K562 (cell line): ENCODE results near the gene EBI3. TPM values are rescaled to one million over a fixed set of nuclear protein-coding genes. Genes with fewer than 3 reads are reported as not detected.
"Not testable (repeated sequence)": the region's sequence is repeated elsewhere in the genome, so short reads cannot be mapped to it uniquely, and the experiment has no call there.

Source experiments
- ATAC-seq: fragments of 200-7000 bp; cut with Tn5 transposase; 3 replicates; pipeline ENCODE4 v1.9.1; 2020; ENCODE audit warnings: moderate library complexity
- BruUV-seq: library from RNA; stranded (reverse); fragments of 400-500 nt; replicated peaks from 2 replicates; lab custom pipeline; 2021; lab: Mats Ljungman, UMichigan
- CTCF ChIA-PET: fragments of 300-600 bp; formaldehyde crosslinking; extraction: SDS; loops from one replicate; lab custom pipeline; 2021; ENCODE audit warnings: low intra/inter-chr PET ratio; lab: Yijun Ruan, JAX
- POLR2A ChIA-PET: fragments of 300-600, 350-650 bp; sonication (Branson Sonifier 250); formaldehyde crosslinking; extraction: SDS; loops from one replicate; lab custom pipeline; 2021; ENCODE audit warnings: antibody characterized with exemption, inconsistent platforms; lab: Yijun Ruan, JAX
- DNase-seq, 4 experiments: peaks; one replicate each; pipeline versions ENCODE4 v3.0.0 to v3.0.0-alpha.2; 2011 to 2018; ENCODE audit warnings: low spot score in 3 of 4, mixed read lengths in 3 of 4; ENCODE audit errors: extremely low read depth in 1 of 4
- FAIRE-seq: peaks from 2 replicates; lab custom pipeline; 2011; peaks lifted over from hg19 to GRCh38; lab: Jason Lieb, UNC
- H2AFZ ChIP-seq: 2 replicates; pipeline ENCODE4 v1.6.0; 2011; ENCODE audit warnings: low read depth, low read length, control low read depth, inconsistent platforms
- H3K27ac ChIP-seq: fragments of 200-600 bp; 3 replicates; pipeline ENCODE4 v1.8.0; 2011; ENCODE audit warnings: low read depth, mild to moderate bottlenecking, control low read depth, inconsistent platforms, low read length, moderate library complexity, mixed read lengths; ENCODE audit errors: extremely low read depth
- H3K27me3 ChIP-seq, 2 experiments: fragments of 300-600 bp in 1 of 2; 2 replicates in 1 of 2; 3 replicates in 1 of 2; pipeline versions ENCODE4 v1.6.0 to v1.8.0; 2011; ENCODE audit warnings: inconsistent platforms in 2 of 2, low read length in 2 of 2, mild to moderate bottlenecking in 1 of 2, mixed read lengths in 1 of 2, moderate library complexity in 1 of 2; ENCODE audit not compliant: control insufficient read depth in 2 of 2, insufficient read depth in 2 of 2
- H3K36me3 ChIP-seq: fragments of 300-600 bp; 3 replicates; pipeline ENCODE4 v1.8.0; 2011; ENCODE audit warnings: mild to moderate bottlenecking, low read length, inconsistent platforms; ENCODE audit not compliant: control insufficient read depth, insufficient read depth
- H3K4me1 ChIP-seq, 2 experiments: fragments of 200-600 bp in 1 of 2; replicated peaks in 1 of 2; 2 replicates in 1 of 2; 3 replicates in 1 of 2; pipeline versions ENCODE4 v1.5.1 to v1.8.0; 2011; ENCODE audit warnings: inconsistent platforms in 2 of 2, low read length in 2 of 2, mild to moderate bottlenecking in 1 of 2, mixed read lengths in 1 of 2, moderate library complexity in 1 of 2; ENCODE audit not compliant: control insufficient read depth in 2 of 2, insufficient read depth in 2 of 2
- H3K4me2 ChIP-seq: 2 replicates; pipeline ENCODE4 v1.6.1; 2011; ENCODE audit warnings: low read length, control low read depth, inconsistent platforms, mixed read lengths; ENCODE audit not compliant: insufficient read depth
- H3K4me3 ChIP-seq: fragments of 200-600 bp; sonication (generic), shearing (Covaris generic); 2 replicates; pipeline ENCODE4 v1.5.1; 2016; ENCODE audit warnings: control low read depth, inconsistent platforms
- H3K79me2 ChIP-seq: fragments of 200-600 bp; 3 replicates; pipeline ENCODE4 v1.8.0; 2011; ENCODE audit warnings: low read length, inconsistent platforms; ENCODE audit not compliant: control insufficient read depth, insufficient read depth
- H3K9ac ChIP-seq, 2 experiments: 2 replicates each; pipeline versions ENCODE4 v1.6.0 to v1.6.1; 2011; ENCODE audit warnings: low read depth in 2 of 2, low read length in 2 of 2, control low read depth in 1 of 2, inconsistent platforms in 1 of 2, mild to moderate bottlenecking in 1 of 2, mixed read lengths in 1 of 2; ENCODE audit not compliant: insufficient read depth in 1 of 2
- H3K9me1 ChIP-seq: one replicate; pipeline ENCODE4 v1.6.0; 2011; ENCODE audit warnings: inconsistent platforms, mild to moderate bottlenecking, low read length, moderate library complexity; ENCODE audit not compliant: control insufficient read depth, insufficient read depth
- H3K9me3 ChIP-seq: replicated peaks from 2 replicates; pipeline ENCODE4 v1.5.1; 2011; ENCODE audit warnings: low read depth, low read length, inconsistent platforms; ENCODE audit not compliant: control insufficient read depth, insufficient read depth
- H4K20me1 ChIP-seq: replicated peaks from 2 replicates; pipeline ENCODE4 v1.6.1; 2011; ENCODE audit warnings: low read length, inconsistent platforms, mixed read lengths; ENCODE audit not compliant: control insufficient read depth, insufficient read depth
- BRF2 ChIP-seq: IDR thresholded peaks from 3 replicates; pipeline ENCODE4 v1.6.1; 2011; ENCODE audit warnings: borderline replicate concordance, mild to moderate bottlenecking; ENCODE audit not compliant: insufficient read length, insufficient read depth
- CHD1 ChIP-seq: fragments of 200-600 bp; sonication (generic); IDR thresholded peaks from one replicate; pipeline ENCODE4 v1.6.1; 2012; ENCODE audit warnings: mild to moderate bottlenecking, moderate library complexity, low read length, inconsistent platforms
- PTTG1 ChIP-seq: fragments of 450-650 bp; IDR thresholded peaks from 2 replicates; pipeline ENCODE4 v1.6.1; 2016; ENCODE audit warnings: low read depth, mild to moderate bottlenecking, missing genetic modification characterization, missing compliant biosample characterization
- WGBS: fragments of 100-300 bp; shearing (Covaris generic); methylation state at CpG from one replicate; pipeline ENCODE4 v1.1.6; 2016; ENCODE audit warnings: low coverage, mixed read lengths; ENCODE audit not compliant: insufficient coverage; ENCODE audit errors: missing lambda C conversion rate; 5-methylcytosine and 5-hydroxymethylcytosine counted together
- in situ Hi-C: fragments of 300-500 bp; cut with MboI; formaldehyde crosslinking; loops from 4 replicates; pipeline ENCODE4 v1.15.0; 2018; ENCODE audit warnings: inconsistent platforms, mixed read lengths
- intact Hi-C: fragments of 100-400 bp; cut with micrococcal nuclease; formaldehyde crosslinking; loops from 2 replicates; pipeline ENCODE4 v1.14.2; 2022
- polyA plus RNA-seq, 8 experiments: library from polyadenylated mRNA; depleted of rRNA in 4 of 8; stranded (reverse) in 5 of 8; unstranded in 3 of 8; fragments of >200 nt; fragmentation: Nextera tagmentation in 2 of 8; fragmentation: Illumina TruSeq in 1 of 8; extraction: Ambion mirVana in 2 of 8; extraction: Trizol in 1 of 8; gene quantifications; 2 replicates each; pipeline versions ENCODE4 v1.2.1 to v1.2.3, GENCODE V29; 2011 to 2014; ENCODE audit warnings: inconsistent platforms in 1 of 8, missing spikeins in 1 of 8
- total RNA-seq, 7 experiments: library from RNA; depleted of rRNA in 6 of 7; stranded (reverse); fragments of >200 nt in 6 of 7; fragmentation: Illumina TruSeq in 2 of 7; extraction: Trizol in 2 of 7; gene quantifications; 2 replicates each; pipeline versions ENCODE4 v1.2.1 to v1.2.3, GENCODE V29; 2011 to 2021; ENCODE audit warnings: low replicate concordance in 1 of 7
- TF ChIP-seq, protein P1 (sequence below): fragments of 450-650 bp; IDR thresholded peaks from 2 replicates; pipeline ENCODE4 v1.6.1; 2016; ENCODE audit warnings: mild to moderate bottlenecking, moderate library complexity

The EBI3 gene
- total and polyA plus RNA-seq, 9 of the 15 experiments (the other 6 are each of a cell fraction or from before 2014, with no cell fraction given): 0.08 to 0.35 (median 0.22) TPM; not detected in 6

DNA sequence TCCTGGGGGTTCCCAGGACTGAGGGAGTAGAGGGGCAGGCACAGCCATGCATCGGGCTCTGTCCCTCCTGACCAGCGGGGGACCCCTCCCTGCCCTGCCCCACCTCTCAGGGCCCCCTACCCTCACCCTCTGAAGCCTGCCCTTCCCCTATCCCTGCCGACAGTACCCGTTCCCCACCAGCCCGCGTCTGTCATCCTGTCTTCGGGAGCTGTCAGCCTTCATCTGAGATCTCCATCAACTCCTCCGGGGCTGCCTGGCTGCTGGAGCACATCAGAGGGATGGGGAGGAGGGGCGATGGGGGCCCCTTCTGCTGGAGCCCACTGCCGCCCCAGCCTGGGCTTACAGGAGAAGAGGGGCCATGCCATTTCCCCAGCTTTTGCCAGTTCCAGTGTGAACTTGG lies 43.6 kb downstream of the EBI3 start (continued):
- TF ChIP-seq, protein P1, sequence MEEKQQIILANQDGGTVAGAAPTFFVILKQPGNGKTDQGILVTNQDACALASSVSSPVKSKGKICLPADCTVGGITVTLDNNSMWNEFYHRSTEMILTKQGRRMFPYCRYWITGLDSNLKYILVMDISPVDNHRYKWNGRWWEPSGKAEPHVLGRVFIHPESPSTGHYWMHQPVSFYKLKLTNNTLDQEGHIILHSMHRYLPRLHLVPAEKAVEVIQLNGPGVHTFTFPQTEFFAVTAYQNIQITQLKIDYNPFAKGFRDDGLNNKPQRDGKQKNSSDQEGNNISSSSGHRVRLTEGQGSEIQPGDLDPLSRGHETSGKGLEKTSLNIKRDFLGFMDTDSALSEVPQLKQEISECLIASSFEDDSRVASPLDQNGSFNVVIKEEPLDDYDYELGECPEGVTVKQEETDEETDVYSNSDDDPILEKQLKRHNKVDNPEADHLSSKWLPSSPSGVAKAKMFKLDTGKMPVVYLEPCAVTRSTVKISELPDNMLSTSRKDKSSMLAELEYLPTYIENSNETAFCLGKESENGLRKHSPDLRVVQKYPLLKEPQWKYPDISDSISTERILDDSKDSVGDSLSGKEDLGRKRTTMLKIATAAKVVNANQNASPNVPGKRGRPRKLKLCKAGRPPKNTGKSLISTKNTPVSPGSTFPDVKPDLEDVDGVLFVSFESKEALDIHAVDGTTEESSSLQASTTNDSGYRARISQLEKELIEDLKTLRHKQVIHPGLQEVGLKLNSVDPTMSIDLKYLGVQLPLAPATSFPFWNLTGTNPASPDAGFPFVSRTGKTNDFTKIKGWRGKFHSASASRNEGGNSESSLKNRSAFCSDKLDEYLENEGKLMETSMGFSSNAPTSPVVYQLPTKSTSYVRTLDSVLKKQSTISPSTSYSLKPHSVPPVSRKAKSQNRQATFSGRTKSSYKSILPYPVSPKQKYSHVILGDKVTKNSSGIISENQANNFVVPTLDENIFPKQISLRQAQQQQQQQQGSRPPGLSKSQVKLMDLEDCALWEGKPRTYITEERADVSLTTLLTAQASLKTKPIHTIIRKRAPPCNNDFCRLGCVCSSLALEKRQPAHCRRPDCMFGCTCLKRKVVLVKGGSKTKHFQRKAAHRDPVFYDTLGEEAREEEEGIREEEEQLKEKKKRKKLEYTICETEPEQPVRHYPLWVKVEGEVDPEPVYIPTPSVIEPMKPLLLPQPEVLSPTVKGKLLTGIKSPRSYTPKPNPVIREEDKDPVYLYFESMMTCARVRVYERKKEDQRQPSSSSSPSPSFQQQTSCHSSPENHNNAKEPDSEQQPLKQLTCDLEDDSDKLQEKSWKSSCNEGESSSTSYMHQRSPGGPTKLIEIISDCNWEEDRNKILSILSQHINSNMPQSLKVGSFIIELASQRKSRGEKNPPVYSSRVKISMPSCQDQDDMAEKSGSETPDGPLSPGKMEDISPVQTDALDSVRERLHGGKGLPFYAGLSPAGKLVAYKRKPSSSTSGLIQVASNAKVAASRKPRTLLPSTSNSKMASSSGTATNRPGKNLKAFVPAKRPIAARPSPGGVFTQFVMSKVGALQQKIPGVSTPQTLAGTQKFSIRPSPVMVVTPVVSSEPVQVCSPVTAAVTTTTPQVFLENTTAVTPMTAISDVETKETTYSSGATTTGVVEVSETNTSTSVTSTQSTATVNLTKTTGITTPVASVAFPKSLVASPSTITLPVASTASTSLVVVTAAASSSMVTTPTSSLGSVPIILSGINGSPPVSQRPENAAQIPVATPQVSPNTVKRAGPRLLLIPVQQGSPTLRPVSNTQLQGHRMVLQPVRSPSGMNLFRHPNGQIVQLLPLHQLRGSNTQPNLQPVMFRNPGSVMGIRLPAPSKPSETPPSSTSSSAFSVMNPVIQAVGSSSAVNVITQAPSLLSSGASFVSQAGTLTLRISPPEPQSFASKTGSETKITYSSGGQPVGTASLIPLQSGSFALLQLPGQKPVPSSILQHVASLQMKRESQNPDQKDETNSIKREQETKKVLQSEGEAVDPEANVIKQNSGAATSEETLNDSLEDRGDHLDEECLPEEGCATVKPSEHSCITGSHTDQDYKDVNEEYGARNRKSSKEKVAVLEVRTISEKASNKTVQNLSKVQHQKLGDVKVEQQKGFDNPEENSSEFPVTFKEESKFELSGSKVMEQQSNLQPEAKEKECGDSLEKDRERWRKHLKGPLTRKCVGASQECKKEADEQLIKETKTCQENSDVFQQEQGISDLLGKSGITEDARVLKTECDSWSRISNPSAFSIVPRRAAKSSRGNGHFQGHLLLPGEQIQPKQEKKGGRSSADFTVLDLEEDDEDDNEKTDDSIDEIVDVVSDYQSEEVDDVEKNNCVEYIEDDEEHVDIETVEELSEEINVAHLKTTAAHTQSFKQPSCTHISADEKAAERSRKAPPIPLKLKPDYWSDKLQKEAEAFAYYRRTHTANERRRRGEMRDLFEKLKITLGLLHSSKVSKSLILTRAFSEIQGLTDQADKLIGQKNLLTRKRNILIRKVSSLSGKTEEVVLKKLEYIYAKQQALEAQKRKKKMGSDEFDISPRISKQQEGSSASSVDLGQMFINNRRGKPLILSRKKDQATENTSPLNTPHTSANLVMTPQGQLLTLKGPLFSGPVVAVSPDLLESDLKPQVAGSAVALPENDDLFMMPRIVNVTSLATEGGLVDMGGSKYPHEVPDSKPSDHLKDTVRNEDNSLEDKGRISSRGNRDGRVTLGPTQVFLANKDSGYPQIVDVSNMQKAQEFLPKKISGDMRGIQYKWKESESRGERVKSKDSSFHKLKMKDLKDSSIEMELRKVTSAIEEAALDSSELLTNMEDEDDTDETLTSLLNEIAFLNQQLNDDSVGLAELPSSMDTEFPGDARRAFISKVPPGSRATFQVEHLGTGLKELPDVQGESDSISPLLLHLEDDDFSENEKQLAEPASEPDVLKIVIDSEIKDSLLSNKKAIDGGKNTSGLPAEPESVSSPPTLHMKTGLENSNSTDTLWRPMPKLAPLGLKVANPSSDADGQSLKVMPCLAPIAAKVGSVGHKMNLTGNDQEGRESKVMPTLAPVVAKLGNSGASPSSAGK: no peak
- TF ChIP-seq BRF2 (no peak), CHD1 (no peak), PTTG1 (tag) (no peak)
- TF ChIP-seq, all 486 proteins: peak for 0

DNA sequence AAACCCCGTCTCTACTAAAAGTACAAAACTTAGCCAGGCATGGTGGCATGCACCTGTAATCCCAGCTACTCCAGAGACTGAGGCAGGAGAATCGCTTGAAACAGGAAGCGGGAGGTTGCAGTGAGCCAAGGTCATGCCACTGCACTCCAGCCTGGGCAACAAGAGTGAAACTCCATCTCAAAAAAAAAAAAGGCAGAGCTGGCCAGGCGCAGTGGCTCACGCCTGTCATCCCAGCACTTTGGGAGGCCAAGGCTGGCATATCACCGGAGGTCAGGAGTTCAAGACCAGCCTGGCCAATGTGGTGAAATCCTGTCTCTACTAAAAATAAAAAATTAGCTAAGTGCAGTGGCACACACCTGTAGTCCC lies 45.0 kb downstream of the EBI3 start:
- in situ Hi-C loops: loop anchor here (5.0 to 10.0 kb wide), 2 partner anchors 70 to 243 kb away; partner anchors contain the start of genes MPND and PLIN4
- POLR2A ChIA-PET: interaction anchor here (1.1 kb wide), 1 partner anchor 145 kb away, joined by 3 read pairs; no protein-coding TSS in a partner anchor
- H3K79me2 ChIP-seq, H2AFZ ChIP-seq, H3K27me3 ChIP-seq, H4K20me1 ChIP-seq, BruUV-seq, intact Hi-C loops, H3K9me1 ChIP-seq, H3K4me2 ChIP-seq, H3K27ac ChIP-seq, FAIRE-seq, H3K36me3 ChIP-seq, H3K9me3 ChIP-seq, H3K4me3 ChIP-seq, ATAC-seq, H3K9ac ChIP-seq, CTCF ChIA-PET, DNase-seq: not testable (repeated sequence)
- H3K4me1 ChIP-seq: peaks cover 0 to 12% of the 10 kb centered on the region in 2 experiments; a peak in 4 of 5 replicates
- 82% methylated on average over 6 of the region's 6 CpGs for WGBS
